SU-DHL-6 (cell line): ENCODE measurements around the gene RADIL.

ENCODE experiments used
- H2AFZ ChIP-seq: fragments of 200-600 bp; sonication (generic); 2 replicates; pipeline ENCODE4 v1.6.1; 2014; ENCODE audit warnings: low read depth, mild to moderate bottlenecking, moderate library complexity, mixed read lengths, antibody characterized with exemption, low read length; ENCODE audit not compliant: severe bottlenecking
- H3F3A ChIP-seq: fragments of 200-600 bp; shearing (Covaris generic); 2 replicates; pipeline ENCODE4 v1.6.0; 2016; ENCODE audit warnings: antibody characterized with exemption, mild to moderate bottlenecking; ENCODE audit not compliant: insufficient read depth
- H3K27ac ChIP-seq: fragments of 200-600 bp; sonication (generic); 2 replicates; pipeline ENCODE4 v1.5.1; 2016; ENCODE audit warnings: low read depth, mild to moderate bottlenecking, low read length, moderate library complexity, mixed read lengths
- H3K27me3 ChIP-seq: fragments of 200-600 bp; sonication (generic), shearing (Covaris generic); 2 replicates; pipeline ENCODE4 v1.6.0; 2014; ENCODE audit warnings: mild to moderate bottlenecking, low read length
- H3K36me3 ChIP-seq: fragments of 200-600 bp; sonication (generic); 2 replicates; pipeline ENCODE4 v1.6.1; 2014; ENCODE audit warnings: mild to moderate bottlenecking, low read length, mixed read lengths
- H3K4me2 ChIP-seq: fragments of 300-600, 200-600 bp; shearing (Covaris generic), sonication (generic); 2 replicates; pipeline ENCODE4 v1.6.0; 2014; ENCODE audit warnings: low read length, low read depth, mild to moderate bottlenecking; ENCODE audit not compliant: poor library complexity, severe bottlenecking
- H3K4me3 ChIP-seq: fragments of 200-600 bp; sonication (generic); 2 replicates; pipeline ENCODE4 v1.5.1; 2014; ENCODE audit warnings: antibody characterized with exemption, low read length, mild to moderate bottlenecking, mixed read lengths; ENCODE audit not compliant: insufficient read depth, poor library complexity, severe bottlenecking
- H3K79me2 ChIP-seq: fragments of 200-600 bp; sonication (generic); 2 replicates; pipeline ENCODE4 v1.6.1; 2014; ENCODE audit warnings: mild to moderate bottlenecking, low read length, moderate library complexity; ENCODE audit not compliant: insufficient read depth
- H3K9ac ChIP-seq: fragments of 200-600 bp; sonication (generic); 2 replicates; pipeline ENCODE4 v1.7.0; 2014; ENCODE audit warnings: mild to moderate bottlenecking, low read length
- H3K9me2 ChIP-seq: fragments of 200-600 bp; sonication (generic); replicated peaks from 2 replicates; pipeline ENCODE4 v1.6.1; 2014; ENCODE audit warnings: low read length; ENCODE audit not compliant: insufficient read depth
- H3K9me3 ChIP-seq: fragments of 200-600 bp; sonication (generic); 2 replicates; pipeline ENCODE4 v1.6.1; 2014; ENCODE audit warnings: low read length, mixed read lengths; ENCODE audit not compliant: insufficient read depth
- H4K20me1 ChIP-seq: fragments of 200-600 bp; sonication (generic); 2 replicates; pipeline ENCODE4 v1.6.1; 2014; ENCODE audit warnings: low read depth, mild to moderate bottlenecking, antibody characterized with exemption, low read length, moderate library complexity, mixed read lengths
- EZH2phosphoT487 ChIP-seq: fragments of 200-600 bp; sonication (generic), shearing (Covaris generic); conservative IDR thresholded peaks from 2 replicates; pipeline ENCODE4 v1.6.1; 2018; ENCODE audit warnings: mild to moderate bottlenecking, antibody characterized with exemption, low read length, moderate library complexity, mixed read lengths
- TF ChIP-seq, protein P1 (sequence below): fragments of 200-600 bp; sonication (generic); IDR thresholded peaks from one replicate; pipeline ENCODE4 v1.5.1; 2017; ENCODE audit warnings: antibody characterized with exemption, mild to moderate bottlenecking, low read length, moderate library complexity; ENCODE audit not compliant: insufficient read depth, poor library complexity, severe bottlenecking

Gene RADIL

DNA sequence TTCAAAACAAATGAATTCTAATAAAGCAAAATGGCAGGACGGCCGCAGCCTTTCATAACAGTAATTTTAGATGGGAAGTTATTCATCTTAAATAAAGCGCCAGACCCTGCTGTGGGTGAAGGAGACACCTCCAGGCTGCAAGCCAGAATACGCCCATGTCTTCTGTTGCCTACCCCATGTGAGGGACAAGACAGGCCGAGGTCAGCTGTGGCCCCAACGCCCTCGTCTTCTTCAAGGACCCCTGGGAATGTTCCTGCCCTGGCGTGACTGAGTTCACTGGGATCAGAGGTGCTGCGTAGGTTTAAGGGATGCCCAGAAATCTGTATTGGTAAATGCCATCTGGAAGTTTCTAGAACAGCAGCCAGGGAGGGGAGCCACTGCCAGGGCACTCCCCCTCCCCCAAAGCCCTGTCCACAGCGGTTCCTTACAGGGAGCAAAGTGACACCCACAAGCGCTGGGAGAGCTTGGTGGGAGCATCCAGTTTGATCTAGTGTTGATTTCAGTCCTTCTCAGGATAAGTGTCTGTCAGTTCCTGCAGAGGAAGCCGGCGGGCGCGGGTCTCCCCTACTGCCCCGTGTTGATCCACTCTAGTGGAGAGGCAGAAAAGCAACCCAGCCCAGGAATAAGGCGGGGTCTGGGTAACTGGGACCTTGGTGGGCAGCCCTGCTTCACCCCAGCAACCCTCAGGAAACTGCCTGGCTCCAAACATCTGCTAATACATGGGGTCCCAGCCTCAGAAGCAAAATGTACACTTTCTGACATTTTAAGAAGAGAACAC is 42.3 kb downstream of the RADIL start:
- H3F3A ChIP-seq: no peaks in the 10 kb centered on the region
- no peak overlapping the region for H3K4me2 ChIP-seq
- no peak overlapping the region for H2AFZ ChIP-seq
- H3K27me3 ChIP-seq: no peaks in the 10 kb centered on the region
- no peaks in the 10 kb centered on the region for H3K9me3 ChIP-seq
- no peaks in the 10 kb centered on the region for H3K36me3 ChIP-seq
- H3K9me2 ChIP-seq: no peaks in the 10 kb centered on the region
- TF ChIP-seq, protein P1, sequence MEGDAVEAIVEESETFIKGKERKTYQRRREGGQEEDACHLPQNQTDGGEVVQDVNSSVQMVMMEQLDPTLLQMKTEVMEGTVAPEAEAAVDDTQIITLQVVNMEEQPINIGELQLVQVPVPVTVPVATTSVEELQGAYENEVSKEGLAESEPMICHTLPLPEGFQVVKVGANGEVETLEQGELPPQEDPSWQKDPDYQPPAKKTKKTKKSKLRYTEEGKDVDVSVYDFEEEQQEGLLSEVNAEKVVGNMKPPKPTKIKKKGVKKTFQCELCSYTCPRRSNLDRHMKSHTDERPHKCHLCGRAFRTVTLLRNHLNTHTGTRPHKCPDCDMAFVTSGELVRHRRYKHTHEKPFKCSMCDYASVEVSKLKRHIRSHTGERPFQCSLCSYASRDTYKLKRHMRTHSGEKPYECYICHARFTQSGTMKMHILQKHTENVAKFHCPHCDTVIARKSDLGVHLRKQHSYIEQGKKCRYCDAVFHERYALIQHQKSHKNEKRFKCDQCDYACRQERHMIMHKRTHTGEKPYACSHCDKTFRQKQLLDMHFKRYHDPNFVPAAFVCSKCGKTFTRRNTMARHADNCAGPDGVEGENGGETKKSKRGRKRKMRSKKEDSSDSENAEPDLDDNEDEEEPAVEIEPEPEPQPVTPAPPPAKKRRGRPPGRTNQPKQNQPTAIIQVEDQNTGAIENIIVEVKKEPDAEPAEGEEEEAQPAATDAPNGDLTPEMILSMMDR: no peak
- TF ChIP-seq EZH2phosphoT487: no peak
- H3K4me3 ChIP-seq: no peak overlapping the region
- H3K9ac ChIP-seq: no peak overlapping the region
- no peaks in the 10 kb centered on the region for H4K20me1 ChIP-seq
- H3K79me2 ChIP-seq: no peaks in the 10 kb centered on the region
- no peak overlapping the region for H3K27ac ChIP-seq

DNA sequence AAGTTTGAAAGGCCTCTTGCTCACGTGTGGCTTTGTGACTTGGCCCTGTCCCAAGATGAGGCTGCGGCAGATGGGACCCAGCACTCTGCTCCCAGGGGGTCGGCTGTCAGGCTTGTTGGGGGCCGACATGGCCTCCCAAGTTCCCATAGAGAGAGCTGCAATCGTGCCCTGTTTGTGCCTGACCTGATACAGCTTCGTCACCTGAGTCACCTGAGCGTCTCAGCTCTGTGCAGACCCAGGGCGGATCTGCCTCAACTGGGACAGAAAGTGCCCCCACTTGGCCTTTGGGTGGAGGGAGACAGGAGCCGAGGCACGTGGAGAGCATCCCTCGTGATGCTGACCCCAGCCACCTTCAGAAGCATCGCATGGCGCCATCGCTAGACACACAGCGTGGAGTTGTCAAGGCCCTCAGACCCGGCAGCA is 43.4 kb downstream of the RADIL start:
- H4K20me1 ChIP-seq: no peaks in the 10 kb centered on the region
- H3K9ac ChIP-seq: no peak overlapping the region
- no peak overlapping the region for H2AFZ ChIP-seq
- H3K9me3 ChIP-seq: no peaks in the 10 kb centered on the region
- H3K27ac ChIP-seq: no peak overlapping the region
- no peaks in the 10 kb centered on the region for H3K79me2 ChIP-seq
- no peaks in the 10 kb centered on the region for H3K27me3 ChIP-seq
- H3K4me3 ChIP-seq: no peak overlapping the region
- no peaks in the 10 kb centered on the region for H3K36me3 ChIP-seq
- H3F3A ChIP-seq: no peaks in the 10 kb centered on the region
- TF ChIP-seq, protein P1: no peak
- TF ChIP-seq EZH2phosphoT487: no peak
- H3K4me2 ChIP-seq: no peak overlapping the region
- no peaks in the 10 kb centered on the region for H3K9me2 ChIP-seq

DNA sequence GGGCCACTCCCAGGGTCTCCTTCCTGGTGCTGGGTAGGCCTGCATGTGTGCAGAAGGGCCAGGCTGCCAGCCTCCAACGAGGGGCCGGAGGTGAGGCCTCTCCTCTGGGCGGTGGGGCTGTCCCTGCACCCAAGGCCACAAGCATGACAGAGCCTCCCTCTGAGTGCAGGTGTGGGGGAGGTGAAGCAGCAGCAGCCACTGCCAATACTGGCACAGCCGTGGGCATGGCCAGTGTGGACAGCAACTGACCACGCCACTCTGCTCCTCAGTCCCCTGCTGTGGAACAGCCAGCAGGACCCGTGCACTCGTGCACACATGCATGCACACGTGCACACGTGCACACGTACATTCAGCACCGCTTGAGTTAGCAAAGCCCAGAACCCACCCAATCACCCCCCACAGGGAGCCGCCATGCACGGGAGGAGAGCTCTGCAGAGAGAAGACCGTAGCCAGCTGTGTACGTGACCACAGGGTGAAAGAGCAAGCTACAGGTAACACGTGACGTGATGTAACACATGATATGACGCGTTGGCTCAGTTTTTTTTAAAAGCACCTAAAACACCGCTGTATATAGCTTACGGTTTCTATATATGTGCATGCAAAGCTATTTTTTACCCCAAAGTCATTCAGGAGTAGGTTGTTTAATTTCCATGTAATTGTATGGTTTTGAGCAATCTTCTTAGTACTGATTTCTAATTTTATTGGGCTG is 44.7 kb downstream of the RADIL start:
- Histone ChIP-seq H3K4me3 (no peak overlapping the region), H3K9ac (no peak overlapping the region), H3K27ac (no peak overlapping the region), H3K4me2 (no peak overlapping the region), H3K79me2 (no peaks in the 10 kb centered on the region), H3K36me3 (no peaks in the 10 kb centered on the region), H2AFZ (no peak overlapping the region), H3K9me2 (no peaks in the 10 kb centered on the region), H3K27me3 (no peaks in the 10 kb centered on the region), H3K9me3 (no peaks in the 10 kb centered on the region), H4K20me1 (no peaks in the 10 kb centered on the region), H3F3A (no peaks in the 10 kb centered on the region)
- TF ChIP-seq, protein P1: no peak
- no peak for TF ChIP-seq EZH2phosphoT487
